ENCODE data around the gene ABCD4. TPM values are rescaled to one million over a fixed set of nuclear protein-coding genes. Genes with fewer than 3 reads are reported as not detected.
"Not testable (repeated sequence)": the region's sequence is repeated elsewhere in the genome, so short reads cannot be mapped to it uniquely, and the experiment has no call there.

Gene ABCD4
- total RNA-seq, 1 donor from 2014 or later, result 26.9 TPM

DNA sequence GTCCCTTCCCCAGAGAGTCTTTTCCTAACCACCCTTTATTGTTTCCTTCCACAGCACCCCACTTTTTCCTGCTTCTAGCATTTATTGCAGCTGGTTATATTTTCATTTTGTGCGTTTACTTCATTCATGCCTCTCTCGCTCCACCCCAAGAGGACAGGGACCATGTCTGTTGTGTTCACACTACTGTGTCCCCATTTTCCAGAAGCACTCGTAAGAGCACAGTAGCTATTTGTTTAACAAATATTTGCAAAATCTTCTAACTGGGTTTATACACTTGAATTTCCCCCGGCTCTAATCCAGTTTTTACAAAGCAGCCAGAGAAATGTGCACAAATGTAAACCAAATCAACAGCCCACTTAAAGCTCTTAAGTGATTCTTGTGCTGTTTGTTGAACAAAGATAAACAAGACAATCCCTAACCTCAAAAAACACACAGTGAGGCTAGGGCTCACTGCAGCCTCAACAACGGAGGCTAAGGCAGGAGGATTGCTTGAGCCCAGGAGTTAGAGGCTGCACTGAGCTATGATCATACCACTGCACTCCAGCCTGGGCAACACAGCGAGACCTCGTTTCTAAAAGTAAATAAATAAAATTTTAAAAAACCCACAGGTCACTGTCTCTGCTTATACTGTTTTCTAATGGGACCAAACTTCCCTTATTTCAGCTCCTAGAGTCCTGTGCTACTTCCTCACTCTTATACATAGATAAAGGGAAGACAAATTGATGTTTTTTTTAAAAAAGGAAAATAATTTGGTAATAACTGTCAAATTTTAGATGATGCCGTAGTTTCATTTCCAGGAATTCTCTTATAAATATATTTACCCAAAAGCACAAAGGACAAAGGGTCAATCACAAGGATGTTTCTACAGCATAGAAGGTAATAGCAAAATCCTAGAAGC lies 6.6 kb upstream of the ABCD4 start:
- intact Hi-C loops (cut with DNase I), result no loop called here
- DNase-seq (ENCODE audit: low spot score), result no peak

DNA sequence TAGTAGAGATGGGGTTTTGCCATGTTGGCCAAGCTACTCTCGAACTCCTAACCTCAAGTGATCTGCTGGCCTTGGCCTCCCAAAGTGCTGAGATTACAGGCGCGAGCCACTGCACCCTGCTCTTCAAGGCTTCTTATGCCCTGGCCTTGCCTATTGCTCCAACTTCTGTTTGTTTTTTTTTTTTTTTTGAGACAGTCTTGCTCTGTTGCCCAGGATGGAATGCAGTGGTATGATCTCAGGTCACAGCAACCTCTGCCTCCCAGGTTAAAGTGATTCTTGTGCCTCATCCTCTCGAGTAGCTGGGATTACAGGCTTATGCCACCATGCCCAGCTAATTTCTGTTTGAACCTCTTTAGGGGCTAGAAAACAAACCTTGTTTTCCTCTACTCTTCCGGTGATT lies 6.0 kb upstream of the ABCD4 start:
- no peak for DNase-seq (ENCODE audit: low spot score)
- intact Hi-C loops (cut with DNase I), result no loop called here

DNA sequence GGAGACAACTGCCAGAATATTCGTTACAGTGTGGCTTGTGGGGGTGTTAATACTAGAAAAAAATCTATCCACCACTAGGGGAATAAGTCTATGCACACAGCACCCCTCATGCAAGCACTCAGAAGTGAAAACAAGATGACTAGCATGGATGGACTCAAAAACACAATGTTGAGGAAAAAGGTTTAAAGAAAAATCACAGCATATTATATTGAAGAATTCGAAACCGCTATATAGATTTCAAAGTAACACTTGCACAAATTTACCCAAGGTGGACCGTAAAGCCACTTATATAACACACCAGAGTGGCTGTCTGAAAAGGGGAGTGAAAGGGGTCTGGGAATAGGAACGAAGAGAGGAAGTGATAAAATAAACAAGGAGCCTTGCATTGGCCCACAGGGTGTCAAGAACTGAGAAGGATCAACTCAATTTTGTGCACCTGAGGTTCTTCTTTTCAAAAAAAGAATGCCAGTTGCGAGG lies 544 bp downstream of the ABCD4 start:
- DNase-seq (ENCODE audit: low spot score), result no peak
- intact Hi-C loops (cut with DNase I), result no loop called here

DNA sequence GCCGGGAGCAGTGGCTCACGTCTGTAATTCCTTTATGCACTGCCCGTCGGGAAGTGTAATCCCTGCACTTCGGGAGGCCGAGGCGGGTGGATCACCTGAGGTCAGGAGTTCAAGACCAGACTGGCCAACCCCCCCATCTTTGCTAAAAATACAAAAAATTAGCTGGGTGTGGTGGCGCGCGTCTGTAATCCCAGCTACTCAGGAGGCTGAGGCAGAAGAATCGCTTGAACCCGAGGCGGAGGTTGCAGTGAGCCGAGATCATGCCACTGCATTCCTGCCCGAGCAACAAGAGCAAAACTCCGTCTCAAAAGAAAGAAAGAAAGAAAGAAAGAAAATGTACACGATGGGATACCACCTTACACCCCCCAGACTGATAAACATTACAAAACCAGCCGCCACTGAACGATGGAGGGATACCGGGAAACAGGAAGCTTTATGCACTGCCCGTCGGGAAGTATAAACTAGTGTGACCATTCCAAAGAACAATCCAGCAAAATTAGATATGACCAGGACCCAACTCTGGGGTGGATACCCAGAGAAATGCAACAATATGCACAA lies 1.1 kb downstream of the ABCD4 start:
- intact Hi-C loops (cut with DNase I), result no loop called here
- no peak for DNase-seq (ENCODE audit: low spot score)

DNA sequence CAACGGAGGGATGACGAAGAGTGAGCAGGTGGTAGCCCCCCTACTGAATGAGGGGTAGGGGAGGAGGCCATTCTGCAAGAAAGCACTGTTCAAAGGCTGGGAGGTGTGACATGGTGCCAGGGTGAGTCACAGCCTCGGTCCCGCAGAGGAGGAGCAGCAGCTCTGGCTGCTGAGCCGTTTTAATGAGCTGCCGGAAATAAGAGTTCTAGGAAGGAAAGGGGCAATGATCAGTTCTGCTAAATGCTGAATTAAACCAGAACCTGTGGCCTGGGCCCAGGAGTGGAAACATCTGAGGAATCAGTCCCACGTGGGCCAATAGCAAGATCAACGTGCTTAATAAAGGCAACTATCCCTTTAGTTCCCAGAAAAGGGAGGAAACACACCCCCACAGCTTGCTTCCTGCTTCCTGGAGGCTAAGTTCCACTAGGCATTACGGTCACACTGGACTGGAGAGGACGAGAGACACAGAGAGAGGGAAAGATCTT lies 3.6 kb downstream of the ABCD4 start:
- intact Hi-C loops (cut with DNase I), result no loop called here
- no peak for DNase-seq (ENCODE audit: low spot score)

DNA sequence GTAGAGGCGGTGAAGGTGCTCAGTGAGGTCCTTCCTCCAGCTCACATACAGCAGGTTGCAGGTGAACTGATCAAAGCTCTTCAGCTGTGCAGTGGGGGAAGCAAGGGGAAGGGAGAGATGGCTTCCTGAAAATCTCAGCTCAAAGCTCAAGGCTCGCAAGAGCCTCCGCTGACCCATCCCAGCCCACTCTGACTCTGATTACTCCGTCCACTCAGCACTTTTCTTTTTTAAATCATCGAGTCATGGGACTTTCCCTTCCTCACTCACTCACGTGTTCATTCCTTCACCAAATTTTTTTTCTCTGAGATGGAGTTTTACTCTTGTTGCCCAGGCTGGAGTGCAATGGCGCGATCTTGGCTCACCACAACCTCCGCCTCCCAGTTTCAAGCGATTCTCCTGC lies 4.7 kb downstream of the ABCD4 start:
- no peak for DNase-seq (ENCODE audit: low spot score)
- intact Hi-C loops (cut with DNase I), result no loop called here

DNA sequence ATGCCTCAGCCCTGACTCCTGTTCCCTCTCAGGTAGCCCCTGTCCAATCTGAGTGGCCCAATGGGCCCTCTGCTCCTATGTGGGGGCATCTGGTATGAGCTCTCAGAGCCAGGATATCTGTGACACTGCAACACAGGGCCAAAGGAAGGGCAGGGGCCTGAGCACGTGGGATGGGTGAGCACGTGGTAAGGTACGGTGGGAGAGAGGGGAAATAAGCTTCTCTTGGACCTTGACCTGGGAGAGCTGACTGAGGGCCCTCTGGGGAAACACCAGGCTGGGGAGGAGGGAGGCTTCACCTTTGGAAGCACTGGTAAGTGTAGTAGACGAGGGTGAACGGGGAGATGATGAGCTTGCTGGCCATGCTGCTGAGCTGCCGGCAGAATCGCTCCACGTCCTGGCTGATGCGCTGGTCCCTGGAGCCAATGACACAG lies 6.7 kb downstream of the ABCD4 start:
- intact Hi-C loops (cut with DNase I), result no loop called here

DNA sequence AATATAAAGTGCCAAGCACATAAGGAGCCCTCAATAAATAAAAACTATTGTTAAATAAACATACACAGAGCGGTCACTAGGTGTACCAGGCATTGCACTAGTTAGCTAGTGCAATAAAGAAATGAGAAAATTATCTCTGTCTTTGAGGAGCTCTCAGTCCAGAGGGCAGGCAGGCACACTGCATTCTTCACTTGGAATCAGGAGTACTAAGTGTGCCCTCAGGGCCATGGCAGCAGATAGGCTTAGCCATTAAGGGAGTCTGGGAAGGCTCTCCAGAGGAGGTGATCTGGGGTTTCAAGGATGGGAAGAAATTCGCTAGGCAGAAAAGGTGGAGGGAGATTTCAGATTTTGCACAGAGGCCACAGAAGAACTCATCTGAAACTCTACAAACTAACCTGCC lies 9.1 kb downstream of the ABCD4 start:
- intact Hi-C loops (cut with DNase I), result no loop called here
- DNase-seq (ENCODE audit: low spot score), result no peak

More for the DNA sequence above, 6.7 kb downstream of the ABCD4 start:
- no peak for DNase-seq (ENCODE audit: low spot score)

DNA sequence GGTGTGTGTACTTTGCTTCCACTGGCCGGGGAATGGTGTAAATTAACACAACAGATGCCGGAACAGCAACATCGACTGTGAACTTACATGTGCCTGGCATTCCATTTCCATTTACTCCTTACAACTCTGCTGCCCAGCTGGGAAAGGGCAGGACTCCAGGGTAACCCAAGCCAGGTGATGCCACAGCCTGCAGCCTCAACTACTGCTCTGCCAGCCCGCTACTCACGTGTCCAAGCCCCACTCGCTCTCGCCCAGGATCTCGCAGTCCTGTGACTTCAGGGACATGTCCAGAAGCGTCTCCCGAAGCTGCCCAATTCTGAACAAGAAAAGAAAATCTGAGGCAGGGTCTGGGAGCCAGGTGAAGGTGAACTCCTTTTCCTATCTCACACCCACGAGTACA lies 10.7 kb downstream of the ABCD4 start:
- no peak for DNase-seq (ENCODE audit: low spot score)

DNA sequence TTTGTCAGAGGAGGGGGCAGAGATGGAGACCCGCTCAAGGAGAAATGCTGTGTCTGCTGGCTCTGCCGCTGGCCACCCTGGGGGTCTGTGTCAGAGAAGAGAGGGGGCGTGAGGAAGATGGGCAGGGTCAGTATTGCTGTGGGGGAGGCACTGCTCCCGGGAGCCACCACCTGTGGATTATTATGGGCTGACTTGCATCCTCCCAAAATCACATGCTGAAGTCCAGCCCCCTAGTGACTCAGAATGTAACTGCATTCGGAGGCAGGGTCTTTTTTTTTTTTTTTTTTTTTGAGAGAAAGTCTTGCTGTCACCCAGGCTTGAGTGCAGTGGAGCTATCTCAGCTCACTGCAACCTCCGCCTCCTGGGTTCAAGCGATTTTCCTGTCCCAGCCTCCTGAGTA lies 12.3 kb downstream of the ABCD4 start:
- DNase-seq (ENCODE audit: low spot score), result no peak

More for the DNA sequence above, 10.7 kb downstream of the ABCD4 start:
- intact Hi-C loops (cut with DNase I), result no loop called here

DNA sequence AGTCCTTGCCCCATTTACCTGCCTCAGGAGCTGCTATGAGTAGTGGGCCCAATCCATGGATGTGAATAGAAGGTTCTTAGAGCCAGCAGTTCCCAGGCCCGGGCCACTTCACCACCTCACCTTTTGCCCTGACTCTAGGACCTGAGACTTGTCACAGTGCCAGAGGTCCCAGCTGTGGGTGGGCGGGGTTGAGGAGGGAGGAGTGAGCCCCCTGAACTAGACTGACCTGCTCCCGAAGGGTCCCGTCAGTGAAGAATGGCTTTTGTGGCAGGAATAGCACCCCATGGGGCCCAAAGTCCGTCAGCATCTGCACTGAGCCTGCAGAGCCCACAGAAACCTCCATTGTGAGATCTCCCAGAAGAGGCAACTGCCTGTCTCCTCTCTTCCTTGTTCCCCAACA lies 12.9 kb downstream of the ABCD4 start:
- intact Hi-C loops (cut with DNase I), result no loop called here
- DNase-seq (ENCODE audit: low spot score), result no peak

More for the DNA sequence above, 12.3 kb downstream of the ABCD4 start:
- intact Hi-C loops (cut with DNase I), result no loop called here

DNA sequence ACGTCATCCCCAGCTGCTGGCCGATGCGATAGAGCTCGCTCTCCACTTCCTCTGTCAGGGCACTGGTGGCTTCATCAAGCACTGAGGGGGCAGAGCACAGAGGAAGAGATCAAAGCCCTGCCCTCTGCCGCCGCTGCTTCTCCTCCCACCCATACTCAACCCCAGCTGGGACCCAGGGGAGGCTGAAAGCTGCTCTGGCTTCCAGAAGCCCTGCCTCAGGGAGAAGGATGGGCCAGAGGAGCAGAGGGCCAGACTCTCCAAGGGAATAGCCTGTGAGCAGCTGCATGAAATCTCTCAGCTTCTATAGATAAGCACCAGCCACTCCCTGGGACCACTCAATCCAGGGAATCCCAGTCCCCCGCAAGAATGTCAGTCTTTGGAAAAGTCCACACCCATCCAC lies 16.0 kb downstream of the ABCD4 start:
- intact Hi-C loops (cut with DNase I), result no loop called here
- no peak for DNase-seq (ENCODE audit: low spot score)

DNA sequence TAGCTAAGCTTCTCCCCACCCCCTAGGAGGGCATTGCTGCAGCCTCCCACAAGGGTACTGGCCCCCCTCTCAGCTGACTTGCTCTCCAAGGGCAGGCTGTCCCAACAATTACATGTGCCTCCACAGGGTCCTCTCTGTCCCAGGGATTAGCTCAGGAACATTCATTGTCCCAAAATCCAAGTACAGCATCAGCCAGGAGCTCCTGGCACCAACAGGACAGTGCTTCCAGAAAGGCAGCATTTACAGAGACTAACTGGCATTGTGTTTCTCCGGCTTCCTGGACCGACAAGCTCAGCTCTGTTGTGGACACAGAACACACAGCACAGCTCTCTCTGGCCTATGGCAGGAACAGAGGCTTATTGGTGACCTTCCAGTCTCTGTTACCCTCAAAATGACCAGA lies 21.7 kb downstream of the ABCD4 start:
- intact Hi-C loops (cut with DNase I), result no loop called here
- no peak for DNase-seq (ENCODE audit: low spot score)

DNA sequence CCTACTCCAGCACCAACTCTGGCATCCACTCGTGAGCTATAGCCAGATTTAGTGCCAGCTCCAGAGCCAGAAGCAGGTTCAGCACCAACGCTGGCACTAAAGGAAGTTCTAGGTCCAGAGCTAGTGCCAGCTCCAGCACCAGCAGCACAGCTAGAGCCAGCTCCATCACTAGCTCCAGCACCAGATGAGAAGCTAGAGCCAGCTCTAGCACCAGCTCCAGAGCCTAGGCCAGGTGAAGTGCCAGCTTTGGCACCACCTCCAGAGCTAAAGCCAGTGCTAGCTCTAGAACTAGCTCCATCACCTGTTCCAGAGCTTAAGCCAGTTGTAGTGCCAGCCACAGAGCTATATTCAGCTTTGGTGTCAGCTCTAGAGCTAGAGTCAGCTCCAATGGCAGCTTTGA lies 24.7 kb downstream of the ABCD4 start:
- DNase-seq (ENCODE audit: low spot score), result no peak
- intact Hi-C loops (cut with DNase I), result no loop called here

DNA sequence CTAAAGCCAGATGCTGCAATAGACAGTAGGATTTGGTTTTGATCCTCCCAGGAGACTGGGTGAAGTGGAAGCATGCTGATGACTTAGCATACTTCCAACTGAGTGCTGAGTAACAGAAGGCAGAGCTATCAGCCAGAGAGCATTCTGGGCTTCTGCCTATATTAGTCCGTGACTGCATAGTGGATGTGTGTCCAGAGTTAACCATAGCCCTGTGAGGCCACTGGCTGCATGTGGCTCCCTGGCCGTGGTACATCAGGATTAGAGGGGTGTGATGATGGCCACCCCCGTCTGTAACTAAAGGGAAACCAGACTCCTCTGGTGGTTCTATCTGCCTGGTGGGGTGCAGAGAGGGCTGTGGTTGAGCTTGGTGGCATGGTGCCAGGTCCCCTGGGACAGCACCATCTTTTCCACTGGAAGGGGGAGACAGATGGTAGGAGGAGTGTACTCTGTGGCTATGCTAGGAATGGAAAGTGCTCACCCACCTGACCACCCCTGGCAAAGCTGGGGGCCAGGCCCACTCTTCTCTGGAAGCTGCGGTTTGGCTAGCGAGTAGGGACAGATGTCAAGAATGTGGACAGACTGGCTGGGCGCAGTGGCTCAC lies 27.4 kb downstream of the ABCD4 start:
- DNase-seq (ENCODE audit: low spot score), result no peak
- intact Hi-C loops (cut with DNase I), result no loop called here

DNA sequence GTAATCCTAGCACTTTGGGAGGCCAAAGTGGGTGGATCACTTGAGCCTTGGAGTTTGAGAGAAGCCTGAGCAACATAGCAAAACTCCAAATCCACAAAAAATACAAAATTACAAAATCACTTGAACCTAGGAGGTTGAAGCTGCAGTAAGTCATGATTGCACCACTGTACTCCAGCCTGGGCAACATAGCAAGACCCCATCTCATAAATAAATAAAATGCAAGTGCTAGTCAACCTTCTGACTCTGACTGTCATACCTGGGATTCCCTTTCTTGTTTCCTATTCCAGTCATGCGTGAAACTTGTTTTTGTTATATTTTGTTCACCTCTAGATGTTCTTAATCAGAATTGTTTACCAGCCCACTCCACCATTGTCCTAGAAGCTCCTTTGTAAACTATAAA lies 31.4 kb downstream of the ABCD4 start:
- intact Hi-C loops (cut with DNase I), result no loop called here
- no peak for DNase-seq (ENCODE audit: low spot score)

DNA sequence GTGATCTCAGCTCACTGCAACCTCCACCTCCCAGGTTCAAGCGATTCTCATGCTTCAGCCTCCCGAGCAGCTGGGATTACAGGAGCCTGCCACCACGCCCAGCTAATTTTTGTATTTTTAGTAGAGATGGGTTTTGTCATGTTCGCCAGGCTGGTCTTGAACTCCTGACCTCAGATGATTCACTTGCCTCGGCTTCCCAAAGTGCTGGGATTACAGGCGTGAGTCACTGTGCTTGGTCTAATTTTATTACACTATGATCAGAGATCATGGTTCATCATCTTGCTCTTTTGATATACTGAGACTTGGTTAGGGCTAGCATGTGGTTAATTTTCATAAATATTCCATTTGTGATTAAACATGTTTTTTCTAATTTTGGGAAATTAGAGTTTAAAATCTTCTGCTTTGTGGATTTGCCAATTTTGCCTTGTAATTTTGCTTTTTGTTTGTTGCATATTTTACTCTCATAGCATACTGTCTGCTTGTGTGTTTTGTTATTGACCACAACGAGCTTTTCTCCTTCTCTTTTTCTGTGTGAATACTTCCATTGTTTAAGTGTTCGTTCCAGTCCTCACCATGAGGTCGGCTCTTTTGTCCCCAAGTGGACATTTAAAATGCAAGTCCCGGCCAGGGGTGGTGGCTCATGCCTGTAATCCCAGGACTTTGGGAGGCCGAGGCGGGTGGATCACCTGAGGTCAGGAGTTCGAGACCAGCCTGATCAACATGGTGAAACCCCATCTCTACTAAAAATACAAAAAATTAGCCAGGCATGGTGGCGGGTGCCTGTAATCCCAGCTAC lies 32.2 kb downstream of the ABCD4 start:
- intact Hi-C loops (cut with DNase I); DNase-seq (ENCODE audit: low spot score): not testable (repeated sequence)

DNA sequence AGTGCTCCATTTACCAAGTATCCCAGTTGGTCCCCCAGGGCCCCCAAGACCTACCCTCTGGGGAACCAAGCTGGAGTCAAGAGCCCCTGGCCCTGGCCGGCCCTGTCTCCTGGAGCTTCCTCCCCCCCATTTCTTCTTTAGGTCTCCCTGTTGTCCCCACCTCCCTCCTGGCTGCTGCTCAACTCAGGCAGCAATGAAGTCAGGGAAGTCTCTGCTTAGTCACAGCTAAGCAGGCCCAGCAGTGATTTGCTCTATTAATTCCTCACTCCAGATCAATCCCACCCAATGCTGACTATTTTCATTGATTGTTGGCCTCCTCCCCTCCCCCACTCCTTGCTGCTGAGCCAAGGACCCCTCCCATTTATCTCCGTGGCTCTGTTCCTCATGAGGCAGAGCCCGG lies 35.1 kb downstream of the ABCD4 start:
- intact Hi-C loops (cut with DNase I), result no loop called here
- no peak for DNase-seq (ENCODE audit: low spot score)

DNA sequence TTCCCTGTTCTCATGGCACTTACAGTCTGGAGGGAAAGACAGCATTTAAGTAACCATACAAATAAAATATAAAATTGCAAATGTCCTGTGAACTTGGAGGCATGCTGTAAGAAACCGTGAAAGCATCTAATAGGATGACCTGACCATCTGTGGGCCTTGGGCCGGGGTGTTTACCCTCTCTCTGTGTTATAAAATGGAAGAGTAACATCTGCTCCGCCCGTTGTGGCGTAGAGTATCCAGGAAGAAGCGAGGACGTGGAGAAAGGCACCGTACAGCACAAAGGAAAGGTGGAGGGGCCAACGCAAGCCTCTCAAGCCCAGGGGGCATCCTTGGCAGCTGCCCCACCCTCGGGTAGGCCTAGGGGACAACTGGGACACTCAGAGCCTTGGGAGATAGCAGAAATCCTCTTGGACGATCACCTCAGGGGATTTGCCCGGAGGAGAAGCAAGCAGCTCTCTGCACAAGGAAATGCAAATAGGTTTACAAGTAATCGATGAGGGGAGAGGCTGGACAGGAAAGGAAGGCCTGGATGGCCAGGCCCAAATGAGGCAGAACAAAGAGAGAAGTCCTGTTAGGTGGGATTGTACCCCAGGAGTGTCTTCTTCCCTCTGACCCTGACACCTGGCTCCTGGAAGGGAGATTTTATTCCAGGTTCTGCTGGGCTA lies 37.3 kb downstream of the ABCD4 start:
- intact Hi-C loops (cut with DNase I), result no loop called here
- no peak for DNase-seq (ENCODE audit: low spot score)

All from cardiac septum (tissue), 1 donor.